Glutamatergic neuron (in vitro differentiated cells): Measurements from ENCODE around the gene COIL. TPM values are rescaled to one million over a fixed set of nuclear protein-coding genes. Genes with fewer than 3 reads are reported as not detected.

Experiments
- DNase-seq: peaks from one replicate; pipeline ENCODE4 v3.0.0; 2022
- H3K27ac Mint-ChIP-seq: one replicate; pipeline ENCODE4 v1.8.0; 2020; ENCODE audit warnings: mild to moderate bottlenecking, mixed read lengths, inconsistent platforms; ENCODE audit not compliant: unreplicated experiment
- H3K27me3 Mint-ChIP-seq: one replicate; pipeline ENCODE4 v1.8.0; 2020; ENCODE audit warnings: mild to moderate bottlenecking, moderate library complexity, mixed read lengths, inconsistent platforms; ENCODE audit not compliant: unreplicated experiment
- H3K36me3 Mint-ChIP-seq: one replicate; pipeline ENCODE4 v1.8.0; 2020; ENCODE audit warnings: mild to moderate bottlenecking, mixed read lengths, inconsistent platforms; ENCODE audit not compliant: unreplicated experiment
- H3K4me1 Mint-ChIP-seq: one replicate; pipeline ENCODE4 v1.8.0; 2020; ENCODE audit warnings: mild to moderate bottlenecking, low read depth, mixed read lengths, inconsistent platforms; ENCODE audit not compliant: unreplicated experiment
- H3K4me3 Mint-ChIP-seq: one replicate; pipeline ENCODE4 v1.8.0; 2020; ENCODE audit warnings: mild to moderate bottlenecking, mixed read lengths, inconsistent platforms; ENCODE audit not compliant: unreplicated experiment
- H3K9me3 Mint-ChIP-seq: one replicate; pipeline ENCODE4 v1.8.0; 2020; ENCODE audit warnings: mild to moderate bottlenecking, moderate library complexity, mixed read lengths, inconsistent platforms; ENCODE audit not compliant: unreplicated experiment
- CTCF ChIP-seq: fragments of 200-600 bp; sonication (generic); IDR thresholded peaks from one replicate; pipeline ENCODE4 v1.5.0; 2021; ENCODE audit not compliant: partially characterized antibody, unreplicated experiment
- total RNA-seq: library from RNA; stranded (reverse); fragmentation: NEBNext Ultra II Directional; extraction: Animal tissue kit (Norgen Biotek cat#: 25700); gene quantifications from one replicate; pipeline ENCODE4 v1.2.1, GENCODE V29; 2021; ENCODE audit not compliant: unreplicated experiment

COIL gene
- total RNA-seq, 1 donor from 2014 or later = 9.4 TPM

GRCh38 chr17:56919717-56920116, 41.1 kb downstream of the COIL start:
- no peak for DNase-seq
- no peak overlapping the region for H3K4me3 Mint-ChIP-seq
- H3K4me1 Mint-ChIP-seq = peaks cover 1% of the 10 kb centered on the region
- H3K27me3 Mint-ChIP-seq = peaks cover 5% of the 10 kb centered on the region
- H3K9me3 Mint-ChIP-seq = no peaks in the 10 kb centered on the region
- H3K36me3 Mint-ChIP-seq = no peaks in the 10 kb centered on the region
- TF ChIP-seq CTCF = no peak
- no peak overlapping the region for H3K27ac Mint-ChIP-seq

- DNase-seq = no peak
- no peak for TF ChIP-seq CTCF
- no peaks in the 10 kb centered on the region for H3K36me3 Mint-ChIP-seq
- H3K27ac Mint-ChIP-seq = no peak overlapping the region
- no peak overlapping the region for H3K4me3 Mint-ChIP-seq
- peaks cover 3% of the 10 kb centered on the region for H3K4me1 Mint-ChIP-seq
- H3K9me3 Mint-ChIP-seq = no peaks in the 10 kb centered on the region
- peaks cover 9% of the 10 kb centered on the region for H3K27me3 Mint-ChIP-seq
These were observed 41.9 kb downstream of the COIL start for GRCh38 chr17:56918916-56919315.

- H3K4me3 Mint-ChIP-seq = no peak overlapping the region
- DNase-seq = no peak
- no peaks in the 10 kb centered on the region for H3K9me3 Mint-ChIP-seq
- H3K36me3 Mint-ChIP-seq = no peaks in the 10 kb centered on the region
- peaks cover 9% of the 10 kb centered on the region for H3K27me3 Mint-ChIP-seq
- H3K27ac Mint-ChIP-seq = no peak overlapping the region
- TF ChIP-seq CTCF = no peak
- H3K4me1 Mint-ChIP-seq = peaks cover 3% of the 10 kb centered on the region
These were observed 43.1 kb downstream of the COIL start for GRCh38 chr17:56917559-56918296.

GRCh38 chr17:56914581-56915273, 46.1 kb downstream of the COIL start:
- H3K4me1 Mint-ChIP-seq = peaks cover 3% of the 10 kb centered on the region
- peaks cover 11% of the 10 kb centered on the region for H3K27me3 Mint-ChIP-seq
- no peak for DNase-seq
- TF ChIP-seq CTCF = no peak
- peak overlapping the region; percentile 86 for H3K4me3 Mint-ChIP-seq
- H3K27ac Mint-ChIP-seq = no peak overlapping the region
- H3K36me3 Mint-ChIP-seq = no peaks in the 10 kb centered on the region
- H3K9me3 Mint-ChIP-seq = peaks cover 2% of the 10 kb centered on the region

- peaks cover 11% of the 10 kb centered on the region for H3K27me3 Mint-ChIP-seq
These were observed 46.8 kb downstream of the COIL start, which contains the start of gene TRIM25 for GRCh38 chr17:56913867-56914580. Gene TRIM25 (minus strand): TSS chr17:56914049. CDS start chr17:56913988, 61 bp downstream.

More at GRCh38 chr17:56913867-56914580, 46.8 kb downstream of the COIL start, which contains the start of gene TRIM25:
- Mint-ChIP-seq H3K4me1 (peaks cover 3% of the 10 kb centered on the region), H3K27ac (no peak within 1 kb of the TSS), H3K4me3 (peak within 1 kb of the TSS; percentile 88), H3K9me3 (peaks cover 2% of the 10 kb centered on the region), H3K36me3 (no peaks in the 10 kb centered on the region)
- DNase-seq = peak; percentile 71
- TF ChIP-seq CTCF = no peak
